Endothelial cell of umbilical vein (primary cell): ENCODE measurements around the gene ERCC2. TPM values are rescaled to one million over a fixed set of nuclear protein-coding genes. Genes with fewer than 3 reads are reported as not detected.

Experiments
- BruUV-seq: library from RNA; stranded (reverse); fragments of 400-500 nt; replicated peaks from 2 replicates; lab custom pipeline; 2021; lab: Mats Ljungman, UMichigan
- CTCF ChIA-PET: fragments of 300-600, 350-600 bp; sonication (Branson Sonifier 250); formaldehyde crosslinking; loops from one replicate; lab custom pipeline; 2021; ENCODE audit warnings: antibody characterized with exemption, inconsistent platforms; lab: Charles Lee
- POLR2A ChIA-PET: fragments of 300-600, 350-600 bp; sonication (Branson Sonifier 250); formaldehyde crosslinking; loops from one replicate; lab custom pipeline; 2021; ENCODE audit warnings: antibody characterized with exemption, inconsistent platforms; lab: Charles Lee
- DNase-seq: peaks from one replicate; pipeline ENCODE4 v3.0.0-alpha.2; 2011; ENCODE audit warnings: low read depth, low spot score
- FAIRE-seq: peaks from 2 replicates; lab custom pipeline; 2011; peaks lifted over from hg19 to GRCh38; lab: Jason Lieb, UNC
- H2AFZ ChIP-seq: 2 replicates; pipeline ENCODE4 v1.6.0; 2012; ENCODE audit warnings: low read depth, low read length, control low read depth, inconsistent platforms
- H3K27ac ChIP-seq: 2 replicates; pipeline ENCODE4 v1.5.1; 2011; ENCODE audit warnings: low read depth, mild to moderate bottlenecking, control low read depth, low read length, moderate library complexity; ENCODE audit not compliant: insufficient read depth
- H3K27me3 ChIP-seq, 2 experiments: 2 replicates each; pipeline versions ENCODE4 v1.6.0 to v1.6.1; 2011; ENCODE audit warnings: low read length in 2 of 2, mixed read lengths in 1 of 2; ENCODE audit not compliant: control insufficient read depth in 2 of 2, insufficient read depth in 2 of 2
- H3K36me3 ChIP-seq, 2 experiments: 2 replicates in 1 of 2; 3 replicates in 1 of 2; pipeline ENCODE4 v1.5.1; 2011; ENCODE audit warnings: low read length in 2 of 2, mild to moderate bottlenecking in 1 of 2, moderate library complexity in 1 of 2; ENCODE audit not compliant: control insufficient read depth in 2 of 2, insufficient read depth in 2 of 2; ENCODE audit errors: extremely low read depth in 1 of 2
- H3K4me1 ChIP-seq: 3 replicates; pipeline ENCODE4 v1.5.1; 2011; ENCODE audit warnings: mild to moderate bottlenecking, low read length; ENCODE audit not compliant: control insufficient read depth, insufficient read depth; ENCODE audit errors: extremely low read depth
- H3K4me2 ChIP-seq: 2 replicates; pipeline ENCODE4 v1.6.1; 2011; ENCODE audit warnings: low read length, control low read depth, mixed read lengths; ENCODE audit not compliant: insufficient read depth
- H3K4me3 ChIP-seq, 3 experiments: fragments of 200-600 bp in 1 of 3; sonication (generic), shearing (Covaris generic) in 1 of 3; replicated peaks in 1 of 3; 2 replicates each; pipeline ENCODE4 v1.5.1; 2011 to 2016; ENCODE audit warnings: control low read depth in 3 of 3, low read length in 3 of 3, mild to moderate bottlenecking in 2 of 3, inconsistent platforms in 1 of 3, low read depth in 1 of 3, moderate library complexity in 1 of 3; ENCODE audit not compliant: insufficient read depth in 1 of 3
- H3K79me2 ChIP-seq: 2 replicates; pipeline ENCODE4 v1.6.0; 2012; ENCODE audit warnings: low read length, inconsistent platforms; ENCODE audit not compliant: control insufficient read depth, insufficient read depth
- H3K9ac ChIP-seq: replicated peaks from 2 replicates; pipeline ENCODE3; 2011; ENCODE audit warnings: low read length, control low read depth; ENCODE audit not compliant: insufficient read depth; ENCODE audit errors: extremely low read depth
- H3K9me1 ChIP-seq: replicated peaks from 3 replicates; pipeline ENCODE4 v1.6.0; 2011; ENCODE audit warnings: mild to moderate bottlenecking, low read length; ENCODE audit not compliant: control insufficient read depth, insufficient read depth; ENCODE audit errors: extremely low read depth
- H3K9me3 ChIP-seq: replicated peaks from 2 replicates; pipeline ENCODE4 v1.5.1; 2012; ENCODE audit warnings: low read length, inconsistent platforms; ENCODE audit not compliant: control insufficient read depth, insufficient read depth
- H4K20me1 ChIP-seq: replicated peaks from 2 replicates; pipeline ENCODE3; 2011; ENCODE audit warnings: mild to moderate bottlenecking, low read length; ENCODE audit not compliant: control insufficient read depth, insufficient read depth; ENCODE audit errors: extremely low read depth
- EZH2 ChIP-seq: IDR thresholded peaks from 2 replicates; pipeline ENCODE4 v1.6.1; 2012; ENCODE audit warnings: borderline replicate concordance, low read depth, mild to moderate bottlenecking, moderate library complexity, low read length, inconsistent platforms; ENCODE audit not compliant: severe bottlenecking
- FOS ChIP-seq: IDR thresholded peaks from 2 replicates; pipeline ENCODE4 v1.6.1; 2011; ENCODE audit warnings: mild to moderate bottlenecking, low read length, moderate library complexity, borderline replicate concordance; ENCODE audit not compliant: insufficient read depth
- GATA2 ChIP-seq: IDR thresholded peaks from 2 replicates; pipeline ENCODE4 v1.7.0; 2011; ENCODE audit warnings: low read depth, mild to moderate bottlenecking, moderate library complexity, mixed read lengths, low read length; ENCODE audit not compliant: insufficient read length, insufficient read depth
- JUN ChIP-seq: IDR thresholded peaks from 2 replicates; pipeline ENCODE4 v1.6.1; 2011; ENCODE audit warnings: borderline replicate concordance, low read depth; ENCODE audit not compliant: insufficient read length, insufficient read depth
- MYC ChIP-seq: IDR thresholded peaks from one replicate; pipeline ENCODE4 v1.6.1; 2011; ENCODE audit warnings: mild to moderate bottlenecking, low read depth, low read length
- POLR2AphosphoS5 ChIP-seq: IDR thresholded peaks from 2 replicates; pipeline ENCODE4 v1.6.1; 2012; ENCODE audit warnings: low read depth, mild to moderate bottlenecking, control low read depth, low read length, moderate library complexity; ENCODE audit not compliant: insufficient read depth
- dilution Hi-C: fragments of 300-500 bp; cut with MboI; formaldehyde crosslinking; loops from one replicate; pipeline ENCODE4 v1.15.0; 2019; ENCODE audit warnings: low sequenced_read_pairs; ENCODE audit not compliant: extremely low pct_ligation_motif_present
- intact Hi-C: fragments of 100-400 bp; cut with micrococcal nuclease; formaldehyde crosslinking; loops from one replicate; pipeline ENCODE4 v1.10.0; 2022
- polyA plus RNA-seq, 4 experiments: library from polyadenylated mRNA; depleted of rRNA in 3 of 4; stranded (reverse) in 3 of 4; unstranded in 1 of 4; fragments of >200 nt; gene quantifications; 2 replicates each; pipeline versions ENCODE4 v1.2.1 to v1.2.3, GENCODE V29; 2011 to 2012; ENCODE audit warnings: missing spikeins in 1 of 4
- total RNA-seq: library from RNA; stranded (reverse); gene quantifications from 2 replicates; pipeline ENCODE4 v1.2.3, GENCODE V29; 2021
- TF ChIP-seq, protein P1 (sequence below), 2 donors: IDR thresholded peaks; 1 replicate in 1 of 2; 2 replicates in 1 of 2; pipeline ENCODE4 v1.5.1; 2011; ENCODE audit warnings: low read length in 2 of 2, mild to moderate bottlenecking in 2 of 2, moderate library complexity in 2 of 2, control low read depth in 1 of 2, inconsistent platforms in 1 of 2, low read depth in 1 of 2; ENCODE audit not compliant: insufficient read depth in 1 of 2; ENCODE audit errors: extremely low read depth in 1 of 2
- TF ChIP-seq, protein P2 (sequence below): IDR thresholded peaks from 2 replicates; pipeline ENCODE4 v1.6.1; 2011; ENCODE audit not compliant: insufficient read depth, insufficient read length

Gene ERCC2
- total and polyA plus RNA-seq, 2 donors (not counting 3 experiments of a cell fraction or from before 2014, with no cell fraction given): 59.9 to 61.8 TPM

DNA sequence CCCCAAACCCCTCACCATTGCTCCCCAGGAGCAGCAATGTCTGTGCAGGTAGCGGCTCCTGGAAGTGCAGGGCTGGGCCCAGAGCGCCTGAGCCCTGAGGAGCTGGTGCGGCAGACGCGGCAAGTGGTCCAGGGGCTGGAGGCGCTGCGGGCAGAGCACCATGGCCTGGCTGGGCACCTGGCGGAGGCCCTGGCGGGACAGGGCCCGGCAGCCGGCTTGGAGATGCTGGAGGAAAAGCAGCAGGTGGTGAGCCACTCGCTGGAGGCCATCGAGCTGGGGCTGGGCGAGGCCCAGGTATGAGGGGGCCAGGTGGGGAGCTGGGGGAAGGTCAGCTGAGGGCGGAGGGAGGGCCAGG, 24.9 kb downstream of the ERCC2 start:
- H3K9me1 ChIP-seq: no peaks in the 10 kb centered on the region
- DNase-seq: no peak
- dilution Hi-C loops (no loop called here), intact Hi-C loops (no loop called here)
- TF ChIP-seq EZH2: no peak
- TF ChIP-seq FOS: no peak
- TF ChIP-seq, protein P1, sequence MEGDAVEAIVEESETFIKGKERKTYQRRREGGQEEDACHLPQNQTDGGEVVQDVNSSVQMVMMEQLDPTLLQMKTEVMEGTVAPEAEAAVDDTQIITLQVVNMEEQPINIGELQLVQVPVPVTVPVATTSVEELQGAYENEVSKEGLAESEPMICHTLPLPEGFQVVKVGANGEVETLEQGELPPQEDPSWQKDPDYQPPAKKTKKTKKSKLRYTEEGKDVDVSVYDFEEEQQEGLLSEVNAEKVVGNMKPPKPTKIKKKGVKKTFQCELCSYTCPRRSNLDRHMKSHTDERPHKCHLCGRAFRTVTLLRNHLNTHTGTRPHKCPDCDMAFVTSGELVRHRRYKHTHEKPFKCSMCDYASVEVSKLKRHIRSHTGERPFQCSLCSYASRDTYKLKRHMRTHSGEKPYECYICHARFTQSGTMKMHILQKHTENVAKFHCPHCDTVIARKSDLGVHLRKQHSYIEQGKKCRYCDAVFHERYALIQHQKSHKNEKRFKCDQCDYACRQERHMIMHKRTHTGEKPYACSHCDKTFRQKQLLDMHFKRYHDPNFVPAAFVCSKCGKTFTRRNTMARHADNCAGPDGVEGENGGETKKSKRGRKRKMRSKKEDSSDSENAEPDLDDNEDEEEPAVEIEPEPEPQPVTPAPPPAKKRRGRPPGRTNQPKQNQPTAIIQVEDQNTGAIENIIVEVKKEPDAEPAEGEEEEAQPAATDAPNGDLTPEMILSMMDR (IDR thresholded peaks at IDR 0.05; ENCODE audit: extremely low read depth in 1 of 2, insufficient read depth in 1 of 2, low read depth in 1 of 2, low read length in 2 of 2): no peak
- TF ChIP-seq POLR2AphosphoS5: no peak
- TF ChIP-seq MYC: no peak
- TF ChIP-seq, protein P2, sequence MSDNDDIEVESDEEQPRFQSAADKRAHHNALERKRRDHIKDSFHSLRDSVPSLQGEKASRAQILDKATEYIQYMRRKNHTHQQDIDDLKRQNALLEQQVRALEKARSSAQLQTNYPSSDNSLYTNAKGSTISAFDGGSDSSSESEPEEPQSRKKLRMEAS: no peak
- no peak for TF ChIP-seq GATA2
- TF ChIP-seq JUN: no peak
- no peaks in the 10 kb centered on the region for H3K9me3 ChIP-seq
- POLR2A ChIA-PET: no interaction called here
- H3K79me2 ChIP-seq: no peaks in the 10 kb centered on the region
- no peak overlapping the region for H3K9ac ChIP-seq
- H3K27me3 ChIP-seq: peaks cover 1 to 3% of the 10 kb centered on the region in 2 experiments
- H3K4me1 ChIP-seq: peaks cover under 1% of the 10 kb centered on the region
- H2AFZ ChIP-seq: no peak overlapping the region
- no peak overlapping the region for H3K27ac ChIP-seq
- BruUV-seq: no TSS peak
- no peaks in the 10 kb centered on the region for H3K36me3 ChIP-seq
- H4K20me1 ChIP-seq: no peaks in the 10 kb centered on the region
- no peak for FAIRE-seq
- CTCF ChIA-PET: interaction anchor here (0.8 to 1.4 kb wide), 3 partner anchors 57 to 286 kb away, joined by 3 to 5 read pairs (median 4); no protein-coding TSS in a partner anchor
- H3K4me3 ChIP-seq: no peak overlapping the region
- no peak overlapping the region for H3K4me2 ChIP-seq
